NT2/D1 (cell line): ENCODE data around the gene RSPH6A.

ENCODE experiments used
- SUZ12 ChIP-seq: IDR thresholded peaks from 2 replicates; pipeline ENCODE4 v1.6.1; 2011; ENCODE audit not compliant: insufficient read length, insufficient read depth; ENCODE audit errors: extremely low read depth
- YY1 ChIP-seq: IDR thresholded peaks from 2 replicates; pipeline ENCODE4 v1.6.1; 2011; ENCODE audit not compliant: insufficient read length, insufficient read depth
- ZNF274 ChIP-seq: IDR thresholded peaks from 2 replicates; pipeline ENCODE4 v1.6.1; 2011; ENCODE audit warnings: mild to moderate bottlenecking, low read depth, low read length

- TF ChIP-seq ZNF274: no peak
- no peak for TF ChIP-seq SUZ12
- no peak for TF ChIP-seq YY1
Measured at GRCh38 chr19:45863335-45863839, 48.3 kb upstream of the RSPH6A start.
